ENCODE measurements around the gene MYZAP.

Gene MYZAP

DNA sequence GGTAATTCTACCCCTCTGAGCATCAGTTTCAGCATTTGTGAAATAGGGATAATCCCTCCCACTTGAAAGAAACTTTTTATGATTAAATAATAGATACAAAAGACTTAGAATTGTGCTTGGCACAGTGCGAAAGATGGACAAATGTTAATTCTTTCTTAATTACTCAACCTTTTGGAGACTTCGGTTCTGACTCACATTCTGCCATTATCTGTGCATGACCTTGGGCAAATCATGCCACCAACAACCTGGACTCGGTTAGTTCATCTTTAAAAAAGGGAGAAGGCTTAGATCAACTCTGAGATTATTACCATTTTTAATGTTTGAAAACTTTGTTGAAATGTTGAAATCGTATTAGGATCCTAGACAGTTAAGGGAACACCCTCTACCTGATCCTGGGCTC is 74.2 kb downstream of the MYZAP start:
- DNase-seq = no peak

GRCh38 chr15:57667171-57667849 is 75.6 kb downstream of the MYZAP start:
- no peak for DNase-seq

- DNase-seq = no peak
Observed at GRCh38 chr15:57668016-57668415, 76.3 kb downstream of the MYZAP start.

GRCh38 chr15:57671636-57672035 is 79.9 kb downstream of the MYZAP start:
- DNase-seq = no peak

DNA sequence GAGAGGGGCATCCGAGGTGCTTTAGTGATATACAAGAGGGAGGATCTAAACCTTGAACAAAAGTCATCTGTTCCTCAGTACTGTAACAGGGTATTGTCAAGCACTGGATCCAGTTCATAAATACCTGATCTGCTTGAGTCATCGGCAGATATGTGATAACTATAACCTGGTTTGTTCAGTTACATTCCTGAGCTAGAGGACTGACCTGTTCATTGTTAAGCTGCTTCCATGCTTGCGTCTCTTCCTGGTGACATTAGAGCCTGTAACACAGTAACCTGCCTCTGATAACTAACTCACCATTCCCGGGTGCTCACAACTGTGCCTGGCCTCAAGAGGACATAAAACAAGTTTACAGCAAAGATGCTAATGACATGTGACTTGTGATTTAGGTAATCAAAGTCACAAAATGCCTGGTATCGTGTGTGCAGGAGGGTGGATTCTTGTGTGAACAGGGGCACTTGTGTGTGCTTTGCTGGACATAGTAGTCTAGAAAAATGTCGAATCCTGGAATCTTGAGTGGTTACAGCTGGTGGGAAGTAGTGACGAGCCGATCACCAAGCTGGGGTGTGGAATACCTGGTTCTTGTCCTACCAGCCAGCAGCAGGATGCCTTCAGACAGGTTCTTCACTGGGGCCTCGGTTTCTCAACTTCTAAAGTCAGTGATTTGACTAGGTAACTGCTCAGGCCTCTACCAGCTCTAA is 83.9 kb downstream of the MYZAP start:
- DNase-seq = no peak

DNA sequence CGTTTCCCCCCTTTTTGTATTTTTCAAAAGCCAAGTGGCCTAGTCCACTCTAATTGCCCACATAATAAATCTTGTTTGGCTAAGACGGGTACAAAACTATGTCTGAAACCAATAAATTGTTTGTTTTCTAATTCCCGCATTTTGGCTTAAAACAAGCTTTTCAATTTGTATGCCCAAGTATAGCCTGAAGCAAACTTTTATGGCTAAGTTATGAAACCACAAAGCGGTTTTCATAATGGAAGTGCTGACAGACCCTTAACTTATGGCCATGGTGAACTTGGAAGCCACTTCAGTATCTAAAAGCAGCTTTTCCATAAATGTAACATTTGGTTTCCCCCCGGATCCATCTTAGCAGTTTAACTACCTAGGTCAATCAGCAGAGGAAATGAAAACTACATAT is 84.9 kb downstream of the MYZAP start:
- DNase-seq = no peak

GRCh38 chr15:57677204-57677603 is 85.5 kb downstream of the MYZAP start:
- no peak for DNase-seq

DNA sequence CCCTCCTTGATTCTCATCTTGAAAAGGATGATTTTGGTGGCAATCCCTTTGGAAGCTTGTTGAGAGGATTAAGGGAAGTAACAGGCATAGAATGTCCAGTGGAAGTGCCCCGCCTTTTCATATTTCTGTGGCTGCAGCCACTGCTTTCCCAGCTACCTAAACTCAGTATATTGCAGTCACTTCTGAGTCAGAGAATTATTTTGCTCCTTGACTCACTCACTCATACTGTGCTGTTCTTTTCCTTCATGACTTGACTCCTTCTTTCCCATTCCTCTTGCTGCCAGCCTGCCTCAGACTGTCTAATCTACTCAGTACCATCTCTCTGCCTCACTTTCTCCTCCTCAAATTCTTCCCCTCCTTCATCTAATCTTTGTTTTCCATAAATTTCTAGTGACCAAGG is 88.3 kb downstream of the MYZAP start:
- DNase-seq = no peak

DNA sequence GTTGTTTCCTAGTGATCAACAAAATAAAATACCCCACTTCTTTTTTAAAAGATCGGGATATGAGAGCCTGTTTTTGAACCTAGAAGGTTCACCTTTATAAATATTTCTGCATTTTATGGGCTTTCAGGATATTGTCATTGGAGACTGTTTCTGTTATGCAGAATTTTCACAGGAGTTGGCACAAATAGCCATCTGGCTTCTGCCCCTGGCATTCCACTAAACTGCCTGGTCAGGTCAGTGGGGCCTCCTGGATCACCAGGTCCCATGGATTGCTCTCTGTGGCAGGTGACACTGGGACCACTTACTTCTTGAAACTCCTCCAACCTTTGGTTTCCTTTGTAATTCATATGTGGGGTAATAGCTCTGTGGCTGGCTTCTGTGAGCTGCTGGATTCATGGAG is 89.3 kb downstream of the MYZAP start:
- no peak for DNase-seq

DNA sequence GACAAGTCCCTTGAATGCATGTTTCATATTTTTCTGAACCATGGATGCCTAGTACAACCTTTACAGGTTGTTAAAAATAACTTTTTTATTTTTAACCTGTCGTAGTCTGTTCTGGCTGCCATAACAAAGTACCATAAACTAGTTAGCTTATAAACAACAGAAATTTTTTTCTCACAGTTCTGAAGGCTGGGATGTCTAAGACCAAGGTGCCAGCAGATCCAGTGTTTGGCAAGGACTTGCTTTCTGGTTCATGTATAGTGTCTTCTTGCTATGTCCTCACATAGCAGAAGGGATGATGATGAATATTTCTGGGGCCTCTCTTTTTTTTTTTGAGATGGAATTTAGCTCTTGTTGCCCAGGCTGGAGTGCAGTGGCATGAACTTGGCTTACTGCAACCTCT is 91.8 kb downstream of the MYZAP start:
- DNase-seq = no peak

DNA sequence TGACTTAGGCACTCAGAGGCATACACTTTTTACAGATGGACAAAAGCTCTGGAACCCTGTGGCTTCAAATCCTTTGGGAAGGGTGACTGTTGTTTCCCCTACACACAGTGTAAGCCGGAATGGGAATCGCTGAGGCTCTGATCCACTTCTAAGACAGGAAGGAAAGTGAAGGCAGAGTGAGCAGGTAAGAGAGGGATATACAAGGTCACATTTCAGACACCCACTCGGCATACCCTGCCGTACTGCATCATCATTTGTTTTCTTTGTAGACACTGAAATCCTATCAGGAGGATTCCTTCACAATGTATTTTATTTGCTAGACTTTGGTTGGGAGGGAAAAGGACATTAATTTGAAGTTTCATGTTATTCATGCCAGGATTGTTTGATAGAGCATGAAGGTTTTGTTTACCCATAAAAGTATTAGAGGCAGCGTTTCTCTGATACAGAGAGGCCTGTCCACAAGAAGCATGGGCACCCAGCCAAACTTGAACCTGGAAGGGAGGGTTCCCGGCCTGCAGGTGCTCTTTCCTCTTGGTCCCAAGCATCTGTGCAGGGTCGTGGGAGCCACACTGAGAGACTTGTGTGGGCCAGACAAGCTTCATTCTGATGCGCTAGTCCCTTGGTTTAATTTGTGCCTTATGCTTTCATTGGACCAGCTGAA is 92.9 kb downstream of the MYZAP start:
- DNase-seq = peak; percentile 26

GRCh38 chr15:57685306-57686095 is 93.8 kb downstream of the MYZAP start:
- no peak for DNase-seq

DNA sequence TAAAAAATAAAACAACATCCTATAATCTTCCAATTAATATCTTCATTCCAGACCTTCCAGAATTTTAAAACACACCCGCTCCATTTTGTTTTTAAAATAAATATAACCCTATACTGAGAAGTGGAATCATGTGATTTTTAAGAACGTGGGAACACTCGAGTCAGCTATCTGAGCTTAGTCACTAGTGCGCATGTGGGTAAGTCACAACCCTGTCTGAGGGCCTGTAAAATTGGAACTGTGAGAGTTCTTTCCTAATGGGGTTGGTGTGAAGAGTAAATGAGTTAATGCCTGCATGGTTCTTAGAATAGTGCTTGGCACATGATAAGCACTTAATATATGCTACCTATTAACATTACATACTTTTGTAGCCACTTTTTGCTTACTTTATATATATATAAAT is 95.0 kb downstream of the MYZAP start:
- no peak for DNase-seq

DNA sequence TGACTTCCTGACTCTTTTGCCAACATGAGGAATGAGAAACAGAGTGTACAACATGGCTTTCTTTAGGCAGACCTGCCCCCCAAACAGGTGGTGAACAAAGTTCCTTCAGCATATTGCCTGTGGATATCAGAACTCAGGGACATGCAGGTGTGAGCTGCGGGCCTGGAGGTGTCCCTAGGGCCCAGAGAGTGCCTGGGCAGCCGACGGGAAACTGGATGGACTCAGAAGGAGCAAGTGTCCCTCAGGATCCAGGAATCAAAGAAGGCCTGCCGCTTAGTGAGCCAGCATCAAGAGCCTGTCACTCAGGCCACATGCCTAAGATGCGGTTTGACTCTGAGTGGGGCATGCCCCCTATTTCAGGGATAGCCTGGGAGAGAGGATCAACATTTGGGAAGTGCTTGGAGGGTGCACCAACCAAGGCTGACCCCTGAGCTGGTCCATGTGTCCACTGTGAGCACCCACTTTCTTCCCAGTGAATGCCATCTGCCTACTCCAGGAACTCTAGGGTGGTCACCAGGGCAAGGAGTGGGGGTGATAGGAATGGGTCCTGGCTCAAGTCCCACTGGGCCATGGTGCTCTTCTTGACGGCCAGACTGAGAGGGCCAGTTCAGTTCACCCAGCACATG is 98.8 kb downstream of the MYZAP start:
- DNase-seq = no peak

DNA sequence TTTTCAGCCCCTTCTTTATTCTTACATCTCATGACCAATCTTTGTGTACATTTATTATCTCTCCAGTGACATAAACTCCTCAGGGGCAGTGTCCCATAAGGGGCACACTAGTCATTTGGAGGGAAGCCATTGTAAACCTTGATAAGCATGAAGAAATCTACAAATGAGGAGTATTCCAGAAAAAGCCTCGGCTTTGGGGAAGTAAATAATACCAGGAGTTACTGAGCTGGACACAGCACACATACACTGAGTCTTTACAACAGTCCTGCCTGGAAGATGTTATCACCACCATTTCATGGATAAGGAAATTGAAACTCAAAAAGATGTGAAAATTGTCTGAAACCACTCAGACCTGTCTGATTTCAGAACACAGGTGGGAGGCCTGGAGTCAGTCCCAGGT is 99.4 kb downstream of the MYZAP start:
- DNase-seq = no peak

DNA sequence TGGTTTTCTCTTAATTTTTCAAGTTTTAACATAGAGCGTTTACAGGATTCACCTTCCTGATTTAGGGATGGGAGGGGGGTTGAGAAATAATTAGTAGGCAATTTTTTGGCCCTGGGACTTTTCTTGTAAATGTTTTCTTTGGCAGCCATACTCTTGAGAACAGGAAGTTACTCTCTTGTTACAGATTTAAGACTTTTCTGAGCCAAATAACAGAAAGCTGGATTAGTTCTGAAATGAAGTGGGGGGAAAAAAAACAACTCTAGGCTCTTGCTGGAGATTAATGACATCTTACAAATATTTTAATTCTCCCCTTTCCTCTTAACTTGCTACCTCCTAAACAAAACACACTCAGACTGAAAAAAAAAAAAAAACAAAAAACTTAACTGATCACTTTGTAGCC is 101.0 kb downstream of the MYZAP start:
- no peak for DNase-seq

GRCh38 chr15:57694279-57694678 is 102.6 kb downstream of the MYZAP start:
- no peak for DNase-seq

GRCh38 chr15:57696146-57696545 is 104.4 kb downstream of the MYZAP start:
- peak; percentile 58 for DNase-seq

GRCh38 chr15:57697588-57697987 is 105.9 kb downstream of the MYZAP start:
- DNase-seq = no peak

DNA sequence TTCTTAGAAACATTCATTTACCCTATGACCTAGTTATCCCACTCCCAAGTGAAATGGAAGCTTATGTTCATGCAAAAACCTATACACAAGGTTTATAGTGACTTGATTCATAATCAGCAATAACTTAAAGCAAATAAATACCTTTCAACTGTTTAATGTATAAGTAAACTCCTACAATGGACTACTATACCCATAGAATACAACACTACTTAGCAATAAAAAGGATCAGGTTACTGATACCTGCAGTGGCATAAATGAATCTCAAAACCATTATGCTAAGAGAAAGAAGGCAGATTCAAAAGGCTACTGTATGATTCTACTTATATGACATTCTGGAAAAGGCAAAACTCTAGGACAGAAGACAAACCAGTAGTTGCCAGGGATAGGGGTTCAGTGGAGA is 106.5 kb downstream of the MYZAP start:
- DNase-seq = no peak

GRCh38 chr15:57698991-57699390 is 107.3 kb downstream of the MYZAP start:
- DNase-seq = no peak

- no peak for DNase-seq
Observed at GRCh38 chr15:57703387-57703786, 111.7 kb downstream of the MYZAP start.

DNA sequence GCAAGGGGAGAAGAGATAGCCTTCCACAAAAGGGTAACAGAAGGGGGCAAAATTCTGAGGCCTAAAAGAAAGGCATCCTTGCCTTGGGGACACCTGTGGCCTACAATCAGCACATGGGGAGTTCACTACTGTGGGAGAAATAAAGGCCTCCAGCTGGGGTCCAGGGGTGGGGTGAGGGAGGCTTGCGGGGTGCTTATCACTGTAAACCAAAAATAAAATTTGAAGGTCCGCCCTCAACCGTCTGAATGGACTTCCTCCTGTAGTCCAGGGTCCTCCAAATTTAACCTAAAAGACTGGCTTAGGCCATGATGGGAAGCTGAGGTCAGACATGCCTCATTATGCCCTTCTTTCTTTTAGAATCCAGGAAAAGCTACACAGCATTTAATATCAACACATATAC is 112.7 kb downstream of the MYZAP start:
- DNase-seq = no peak
